Gastrocnemius medialis (tissue), 4 donors: ENCODE measurements around the gene TLL2.

Source experiments
- CTCF ChIP-seq, 5 experiments: fragments of 450-650 bp in 3 of 5; fragments of 200-600 bp in 2 of 5; sonication (generic) in 2 of 5; IDR thresholded peaks in 4 of 5; conservative IDR thresholded peaks in 1 of 5; 1 replicate in 4 of 5; 2 replicates in 1 of 5; pipeline ENCODE4 v1.5.1; 2016 to 2019; ENCODE audit warnings: antibody characterized with exemption in 5 of 5, mild to moderate bottlenecking in 3 of 5, moderate library complexity in 3 of 5
- POLR2A ChIP-seq, 2 donors: fragments of 450-650 bp; IDR thresholded peaks; one replicate each; pipeline ENCODE4 v1.6.1; 2017; ENCODE audit warnings: antibody characterized with exemption in 2 of 2, mild to moderate bottlenecking in 2 of 2, moderate library complexity in 2 of 2

GRCh38 chr10:96322275-96322674, 191.5 kb downstream of the TLL2 start:
- TF ChIP-seq CTCF (IDR thresholded peaks at IDR 0.05 in 4 of 5, conservative IDR thresholded peaks at IDR 0.05 in 1 of 5) (no peak), POLR2A (IDR thresholded peaks at IDR 0.05) (no peak)
